ENCODE data around the gene MGAT3. TPM values are rescaled to one million over a fixed set of nuclear protein-coding genes. Genes with fewer than 3 reads are reported as not detected.
A peak's percentile ranks its signal among the peaks of the same experiment; 100 is the strongest.

The MGAT3 gene
- total and polyA plus RNA-seq, 2 of the 13 experiments (the other 11 are each of a cell fraction or from before 2014, with no cell fraction given), result 0.11 to 0.15 TPM

DNA sequence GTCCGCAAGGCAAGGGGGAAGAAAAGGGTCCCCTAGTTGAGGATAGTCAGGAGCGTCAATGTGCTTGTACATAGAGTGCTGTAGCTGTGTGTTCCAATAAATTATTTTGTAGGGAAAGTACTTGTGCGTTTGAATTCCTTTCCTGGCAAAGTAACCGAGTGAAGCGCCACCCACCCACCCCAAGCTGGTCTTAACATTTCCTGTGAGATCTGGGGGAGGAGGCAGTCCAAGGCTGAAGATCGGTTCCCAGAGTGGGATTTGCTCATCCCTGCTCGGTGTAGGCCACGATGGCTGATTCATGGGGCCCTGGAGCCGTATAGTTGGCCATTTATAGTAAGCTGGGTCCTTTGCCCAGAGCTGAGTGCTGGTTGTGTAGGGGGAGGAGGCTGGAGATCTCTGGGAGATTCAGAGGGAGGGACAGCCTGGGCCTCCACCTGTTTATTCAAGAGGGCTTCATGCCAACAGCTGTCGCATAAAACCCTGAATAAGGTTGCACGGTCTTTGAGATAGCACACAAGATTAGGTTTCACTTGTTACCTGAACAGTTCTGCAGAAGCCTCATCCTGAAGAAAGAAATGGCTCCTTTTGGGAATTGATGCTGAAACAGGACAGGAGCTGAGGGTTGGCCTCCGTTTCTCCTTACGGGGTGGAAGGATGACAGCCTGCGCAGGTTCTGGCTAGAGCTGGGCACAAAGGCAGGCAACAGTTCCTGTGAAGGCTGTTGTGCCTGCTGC is 65.9 kb downstream of the MGAT3 start (continued):
- TF ChIP-seq, protein P1, sequence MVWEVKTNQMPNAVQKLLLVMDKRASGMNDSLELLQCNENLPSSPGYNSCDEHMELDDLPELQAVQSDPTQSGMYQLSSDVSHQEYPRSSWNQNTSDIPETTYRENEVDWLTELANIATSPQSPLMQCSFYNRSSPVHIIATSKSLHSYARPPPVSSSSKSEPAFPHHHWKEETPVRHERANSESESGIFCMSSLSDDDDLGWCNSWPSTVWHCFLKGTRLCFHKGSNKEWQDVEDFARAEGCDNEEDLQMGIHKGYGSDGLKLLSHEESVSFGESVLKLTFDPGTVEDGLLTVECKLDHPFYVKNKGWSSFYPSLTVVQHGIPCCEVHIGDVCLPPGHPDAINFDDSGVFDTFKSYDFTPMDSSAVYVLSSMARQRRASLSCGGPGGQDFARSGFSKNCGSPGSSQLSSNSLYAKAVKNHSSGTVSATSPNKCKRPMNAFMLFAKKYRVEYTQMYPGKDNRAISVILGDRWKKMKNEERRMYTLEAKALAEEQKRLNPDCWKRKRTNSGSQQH (CRISPR knock-in tag; IDR thresholded peaks at IDR 0.05; ENCODE audit: low read depth), result peak; percentile 21; the same call in 1 of the 2 replicates
- no peak for TF ChIP-seq ZNF33A (CRISPR knock-in tag; IDR thresholded peaks at IDR 0.05; ENCODE audit: borderline replicate concordance)
- no peak for TF ChIP-seq MXD4 (CRISPR knock-in tag; IDR thresholded peaks at IDR 0.05)
- TF ChIP-seq ZNF777 (CRISPR knock-in tag; IDR thresholded peaks at IDR 0.05), result no peak
- TF ChIP-seq ZNF619 (CRISPR knock-in tag; IDR thresholded peaks at IDR 0.05), result 0 out of 2 replicates have a peak, but pooled peaks have one; percentile 37
- TF ChIP-seq, protein P2, sequence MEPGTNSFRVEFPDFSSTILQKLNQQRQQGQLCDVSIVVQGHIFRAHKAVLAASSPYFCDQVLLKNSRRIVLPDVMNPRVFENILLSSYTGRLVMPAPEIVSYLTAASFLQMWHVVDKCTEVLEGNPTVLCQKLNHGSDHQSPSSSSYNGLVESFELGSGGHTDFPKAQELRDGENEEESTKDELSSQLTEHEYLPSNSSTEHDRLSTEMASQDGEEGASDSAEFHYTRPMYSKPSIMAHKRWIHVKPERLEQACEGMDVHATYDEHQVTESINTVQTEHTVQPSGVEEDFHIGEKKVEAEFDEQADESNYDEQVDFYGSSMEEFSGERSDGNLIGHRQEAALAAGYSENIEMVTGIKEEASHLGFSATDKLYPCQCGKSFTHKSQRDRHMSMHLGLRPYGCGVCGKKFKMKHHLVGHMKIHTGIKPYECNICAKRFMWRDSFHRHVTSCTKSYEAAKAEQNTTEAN (CRISPR knock-in tag; conservative IDR thresholded peaks at IDR 0.05), result no peak
- TF ChIP-seq, protein P3, sequence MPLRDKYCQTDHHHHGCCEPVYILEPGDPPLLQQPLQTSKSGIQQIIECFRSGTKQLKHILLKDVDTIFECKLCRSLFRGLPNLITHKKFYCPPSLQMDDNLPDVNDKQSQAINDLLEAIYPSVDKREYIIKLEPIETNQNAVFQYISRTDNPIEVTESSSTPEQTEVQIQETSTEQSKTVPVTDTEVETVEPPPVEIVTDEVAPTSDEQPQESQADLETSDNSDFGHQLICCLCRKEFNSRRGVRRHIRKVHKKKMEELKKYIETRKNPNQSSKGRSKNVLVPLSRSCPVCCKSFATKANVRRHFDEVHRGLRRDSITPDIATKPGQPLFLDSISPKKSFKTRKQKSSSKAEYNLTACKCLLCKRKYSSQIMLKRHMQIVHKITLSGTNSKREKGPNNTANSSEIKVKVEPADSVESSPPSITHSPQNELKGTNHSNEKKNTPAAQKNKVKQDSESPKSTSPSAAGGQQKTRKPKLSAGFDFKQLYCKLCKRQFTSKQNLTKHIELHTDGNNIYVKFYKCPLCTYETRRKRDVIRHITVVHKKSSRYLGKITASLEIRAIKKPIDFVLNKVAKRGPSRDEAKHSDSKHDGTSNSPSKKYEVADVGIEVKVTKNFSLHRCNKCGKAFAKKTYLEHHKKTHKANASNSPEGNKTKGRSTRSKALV (CRISPR knock-in tag; IDR thresholded peaks at IDR 0.05), result no peak
- TF ChIP-seq CC2D1A (CRISPR knock-in tag; IDR thresholded peaks at IDR 0.05), result no peak
- TF ChIP-seq ZNF12 (CRISPR knock-in tag; IDR thresholded peaks at IDR 0.05), result no peak
- TF ChIP-seq TEAD2 (CRISPR knock-in tag; IDR thresholded peaks at IDR 0.05), result no peak
- TF ChIP-seq, protein P4, sequence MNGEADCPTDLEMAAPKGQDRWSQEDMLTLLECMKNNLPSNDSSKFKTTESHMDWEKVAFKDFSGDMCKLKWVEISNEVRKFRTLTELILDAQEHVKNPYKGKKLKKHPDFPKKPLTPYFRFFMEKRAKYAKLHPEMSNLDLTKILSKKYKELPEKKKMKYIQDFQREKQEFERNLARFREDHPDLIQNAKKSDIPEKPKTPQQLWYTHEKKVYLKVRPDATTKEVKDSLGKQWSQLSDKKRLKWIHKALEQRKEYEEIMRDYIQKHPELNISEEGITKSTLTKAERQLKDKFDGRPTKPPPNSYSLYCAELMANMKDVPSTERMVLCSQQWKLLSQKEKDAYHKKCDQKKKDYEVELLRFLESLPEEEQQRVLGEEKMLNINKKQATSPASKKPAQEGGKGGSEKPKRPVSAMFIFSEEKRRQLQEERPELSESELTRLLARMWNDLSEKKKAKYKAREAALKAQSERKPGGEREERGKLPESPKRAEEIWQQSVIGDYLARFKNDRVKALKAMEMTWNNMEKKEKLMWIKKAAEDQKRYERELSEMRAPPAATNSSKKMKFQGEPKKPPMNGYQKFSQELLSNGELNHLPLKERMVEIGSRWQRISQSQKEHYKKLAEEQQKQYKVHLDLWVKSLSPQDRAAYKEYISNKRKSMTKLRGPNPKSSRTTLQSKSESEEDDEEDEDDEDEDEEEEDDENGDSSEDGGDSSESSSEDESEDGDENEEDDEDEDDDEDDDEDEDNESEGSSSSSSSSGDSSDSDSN (CRISPR knock-in tag; IDR thresholded peaks at IDR 0.05), result no peak
- TF ChIP-seq, protein P5, sequence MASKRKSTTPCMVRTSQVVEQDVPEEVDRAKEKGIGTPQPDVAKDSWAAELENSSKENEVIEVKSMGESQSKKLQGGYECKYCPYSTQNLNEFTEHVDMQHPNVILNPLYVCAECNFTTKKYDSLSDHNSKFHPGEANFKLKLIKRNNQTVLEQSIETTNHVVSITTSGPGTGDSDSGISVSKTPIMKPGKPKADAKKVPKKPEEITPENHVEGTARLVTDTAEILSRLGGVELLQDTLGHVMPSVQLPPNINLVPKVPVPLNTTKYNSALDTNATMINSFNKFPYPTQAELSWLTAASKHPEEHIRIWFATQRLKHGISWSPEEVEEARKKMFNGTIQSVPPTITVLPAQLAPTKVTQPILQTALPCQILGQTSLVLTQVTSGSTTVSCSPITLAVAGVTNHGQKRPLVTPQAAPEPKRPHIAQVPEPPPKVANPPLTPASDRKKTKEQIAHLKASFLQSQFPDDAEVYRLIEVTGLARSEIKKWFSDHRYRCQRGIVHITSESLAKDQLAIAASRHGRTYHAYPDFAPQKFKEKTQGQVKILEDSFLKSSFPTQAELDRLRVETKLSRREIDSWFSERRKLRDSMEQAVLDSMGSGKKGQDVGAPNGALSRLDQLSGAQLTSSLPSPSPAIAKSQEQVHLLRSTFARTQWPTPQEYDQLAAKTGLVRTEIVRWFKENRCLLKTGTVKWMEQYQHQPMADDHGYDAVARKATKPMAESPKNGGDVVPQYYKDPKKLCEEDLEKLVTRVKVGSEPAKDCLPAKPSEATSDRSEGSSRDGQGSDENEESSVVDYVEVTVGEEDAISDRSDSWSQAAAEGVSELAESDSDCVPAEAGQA (IDR thresholded peaks at IDR 0.05; ENCODE audit: low read depth), result no peak
- TF ChIP-seq, protein P5 (CRISPR knock-in tag; IDR thresholded peaks at IDR 0.05; ENCODE audit: borderline replicate concordance), result no peak
- TF ChIP-seq ZNF232 (CRISPR knock-in tag; IDR thresholded peaks at IDR 0.05; ENCODE audit: borderline replicate concordance), result no peak
- no peak for TF ChIP-seq NCOA1 (CRISPR knock-in tag; IDR thresholded peaks at IDR 0.05)
- TF ChIP-seq ARID2 (CRISPR knock-in tag; IDR thresholded peaks at IDR 0.05; ENCODE audit: borderline replicate concordance), result no peak
- TF ChIP-seq U2AF2 (IDR thresholded peaks at IDR 0.05; ENCODE audit: low read depth, low read length), result no peak
